ELR (cell line): ENCODE results near the gene SND1.
"Not testable (repeated sequence)": the region's sequence is repeated elsewhere in the genome, so short reads cannot be mapped to it uniquely, and the experiment has no call there.

Experiments
- DNase-seq: peaks from one replicate; pipeline ENCODE4 v3.0.0-alpha.2; 2015; ENCODE audit warnings: low read depth

Gene SND1

GRCh38 chr7:128100225-128100948, 448.4 kb downstream of the SND1 start:
- DNase-seq: no peak

- DNase-seq: no peak
These were observed 449.1 kb downstream of the SND1 start for GRCh38 chr7:128100949-128101713.

GRCh38 chr7:128102490-128103291, 450.7 kb downstream of the SND1 start:
- DNase-seq: no peak

- DNase-seq: no peak
These were observed 451.6 kb downstream of the SND1 start for GRCh38 chr7:128103498-128104107.

GRCh38 chr7:128104108-128104742, 452.2 kb downstream of the SND1 start:
- no peak for DNase-seq

GRCh38 chr7:128105228-128106022, 453.4 kb downstream of the SND1 start:
- DNase-seq: no peak

GRCh38 chr7:128106821-128107220, 454.8 kb downstream of the SND1 start:
- DNase-seq: no peak

- DNase-seq: not testable (repeated sequence)
These were observed 455.5 kb downstream of the SND1 start for GRCh38 chr7:128107516-128107915.

- DNase-seq: no peak
These were observed 456.1 kb downstream of the SND1 start for GRCh38 chr7:128108129-128108528.

- DNase-seq: no peak
These were observed 456.8 kb downstream of the SND1 start for GRCh38 chr7:128108641-128109423.

- DNase-seq: not testable (repeated sequence)
These were observed 457.5 kb downstream of the SND1 start for GRCh38 chr7:128109424-128109969.

- no peak for DNase-seq
These were observed 458.8 kb downstream of the SND1 start for GRCh38 chr7:128110641-128111364.

- no peak for DNase-seq
These were observed 460.2 kb downstream of the SND1 start for GRCh38 chr7:128112018-128112780.

GRCh38 chr7:128112781-128113221, 460.8 kb downstream of the SND1 start:
- DNase-seq: no peak

GRCh38 chr7:128113839-128114238, 461.8 kb downstream of the SND1 start:
- no peak for DNase-seq

GRCh38 chr7:128114806-128115205, 462.8 kb downstream of the SND1 start:
- DNase-seq: no peak

- DNase-seq: peak; percentile 76
These were observed 463.4 kb downstream of the SND1 start for GRCh38 chr7:128115336-128115820.
